NCI-H526 treated with DMSO at 0.1 percent for 48 hours (cell line): Measurements from ENCODE around the gene INTS11.

Experiments
- DNase-seq: peaks from one replicate; lab custom pipeline; 2025; lab: John Stamatoyannopoulos, UW

Gene INTS11

DNA sequence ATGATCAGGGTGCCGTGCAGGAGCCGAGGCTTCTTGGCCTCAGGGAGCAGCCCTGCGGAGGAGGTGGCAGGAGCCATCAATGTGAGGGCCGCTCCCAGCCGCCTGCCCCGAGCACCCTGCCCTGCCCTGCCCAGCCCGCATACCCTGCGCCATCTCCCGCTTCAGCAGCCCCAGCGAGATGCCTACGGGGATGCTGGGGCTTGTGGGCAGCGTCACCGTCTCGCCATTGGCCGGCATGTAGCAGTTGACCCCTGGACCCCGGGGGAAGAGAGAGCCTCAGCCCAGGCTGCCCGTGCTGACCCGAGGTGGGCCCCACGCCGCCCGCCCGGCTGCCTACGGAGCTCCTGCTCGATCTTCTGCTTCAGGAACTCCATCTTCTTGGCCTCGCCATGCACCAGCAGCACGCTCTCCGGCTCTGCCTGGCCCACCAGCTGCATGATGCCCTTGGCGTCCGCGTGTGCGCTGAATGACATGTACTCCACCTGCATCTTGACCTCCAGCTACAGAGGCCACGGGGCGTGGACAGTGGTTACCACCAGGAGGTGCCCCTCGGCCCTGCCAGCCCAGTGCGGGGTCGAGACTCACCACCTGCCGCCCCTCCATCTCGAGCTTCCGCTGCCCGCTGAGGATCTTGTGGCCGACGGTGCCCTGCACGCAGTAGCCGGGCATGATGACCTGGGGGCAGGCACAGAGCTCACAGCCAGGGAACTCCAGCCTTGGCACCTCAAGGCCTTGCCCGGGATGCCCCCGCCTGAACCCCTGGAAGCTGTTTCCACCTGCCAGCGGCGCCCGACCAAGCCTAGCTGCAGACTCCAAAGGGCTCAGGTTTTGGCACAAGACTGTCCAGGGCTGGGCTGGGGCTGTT, 11.8 kb downstream of the INTS11 start:
- DNase-seq: no peak

DNA sequence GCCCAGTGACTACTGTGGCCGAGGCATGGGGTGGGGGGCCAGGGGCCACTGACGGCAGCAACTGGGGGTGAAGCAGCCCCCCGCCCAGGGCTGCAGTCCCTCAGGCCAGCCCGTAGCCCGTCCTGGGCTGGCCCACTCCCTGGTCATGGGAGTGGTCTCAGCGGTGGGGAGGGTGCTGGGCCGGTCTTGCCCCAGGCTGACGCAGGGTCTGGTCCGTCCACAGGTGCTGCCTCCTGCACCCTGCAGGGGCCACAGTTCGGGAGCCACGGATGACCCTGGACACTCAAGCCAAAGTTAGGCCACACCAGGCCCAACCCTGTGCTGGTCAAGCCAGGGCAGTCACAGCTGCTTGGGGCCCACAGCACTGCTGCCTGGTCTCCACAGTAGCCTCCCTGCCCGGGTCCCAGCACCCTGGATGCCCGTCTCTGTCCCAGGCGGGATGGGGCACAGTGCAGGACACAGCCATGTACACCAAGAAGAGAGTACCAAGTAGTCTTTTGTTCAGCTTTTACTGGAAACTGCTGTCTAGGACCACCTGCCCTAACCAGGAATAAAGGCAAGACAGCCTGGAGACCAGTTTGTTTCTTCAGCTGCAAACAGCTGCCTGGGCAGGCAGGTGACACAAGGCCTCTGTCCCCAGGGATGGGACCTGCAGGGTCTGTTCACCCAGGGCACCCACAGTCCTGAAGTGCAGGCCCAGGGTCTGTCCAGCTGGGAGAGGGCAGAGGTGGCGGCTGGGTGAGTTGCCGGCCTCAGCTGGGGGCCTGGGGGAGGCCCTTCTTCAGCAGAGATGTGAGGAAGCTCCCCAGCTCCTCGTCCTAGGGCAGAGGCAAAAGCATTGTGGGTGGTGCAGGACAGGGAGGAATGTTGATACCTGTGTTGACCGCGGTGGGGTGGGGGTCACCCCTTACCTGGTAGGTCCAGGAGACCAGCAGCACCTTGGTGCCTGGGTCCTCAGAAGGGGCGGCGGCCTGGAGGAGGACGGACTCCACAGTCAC, 13.1 kb downstream of the INTS11 start:
- no peak for DNase-seq

DNA sequence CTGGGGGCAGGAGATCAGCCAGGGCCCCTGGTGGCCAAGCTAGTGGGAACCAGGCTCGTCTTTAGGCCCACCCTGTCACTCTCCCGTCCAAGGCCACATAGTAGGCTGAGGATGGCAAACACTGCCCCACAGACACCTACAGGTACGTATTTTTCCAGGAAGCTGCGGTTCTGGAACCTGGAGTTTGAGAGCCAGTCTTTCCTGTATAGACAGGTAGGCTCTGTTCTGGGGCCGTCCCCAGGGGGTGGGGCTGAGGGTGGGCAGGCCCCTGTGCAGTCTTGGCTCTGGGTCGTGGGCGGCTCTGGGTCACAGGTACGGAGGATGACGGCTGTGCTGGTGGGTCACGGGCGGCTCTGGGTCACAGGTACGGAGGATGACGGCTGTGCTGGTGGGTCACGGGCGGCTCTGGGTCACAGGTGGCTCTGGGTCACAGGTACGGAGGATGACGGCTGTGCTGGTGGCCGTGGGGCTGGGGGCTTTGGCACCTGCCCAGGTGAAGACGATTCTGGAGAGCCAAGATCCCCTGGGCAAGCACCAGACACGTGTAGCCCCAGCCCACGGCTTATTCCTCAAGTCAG, 13.9 kb downstream of the INTS11 start:
- DNase-seq: no peak

DNA sequence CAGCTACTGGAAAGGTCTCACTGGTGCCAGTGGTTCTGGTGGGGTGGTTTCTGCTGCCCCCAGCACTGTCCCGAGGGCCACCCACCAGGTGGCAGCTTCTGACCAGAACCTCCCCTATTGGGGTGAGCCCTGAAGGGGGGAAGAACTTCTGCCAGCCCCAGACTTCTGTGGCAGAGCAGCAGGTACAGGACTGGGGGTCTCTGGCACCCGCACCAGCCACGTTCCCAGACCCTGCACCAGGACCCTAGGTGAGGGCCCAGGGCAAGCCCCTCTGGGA, 14.4 kb downstream of the INTS11 start:
- DNase-seq: no peak

DNA sequence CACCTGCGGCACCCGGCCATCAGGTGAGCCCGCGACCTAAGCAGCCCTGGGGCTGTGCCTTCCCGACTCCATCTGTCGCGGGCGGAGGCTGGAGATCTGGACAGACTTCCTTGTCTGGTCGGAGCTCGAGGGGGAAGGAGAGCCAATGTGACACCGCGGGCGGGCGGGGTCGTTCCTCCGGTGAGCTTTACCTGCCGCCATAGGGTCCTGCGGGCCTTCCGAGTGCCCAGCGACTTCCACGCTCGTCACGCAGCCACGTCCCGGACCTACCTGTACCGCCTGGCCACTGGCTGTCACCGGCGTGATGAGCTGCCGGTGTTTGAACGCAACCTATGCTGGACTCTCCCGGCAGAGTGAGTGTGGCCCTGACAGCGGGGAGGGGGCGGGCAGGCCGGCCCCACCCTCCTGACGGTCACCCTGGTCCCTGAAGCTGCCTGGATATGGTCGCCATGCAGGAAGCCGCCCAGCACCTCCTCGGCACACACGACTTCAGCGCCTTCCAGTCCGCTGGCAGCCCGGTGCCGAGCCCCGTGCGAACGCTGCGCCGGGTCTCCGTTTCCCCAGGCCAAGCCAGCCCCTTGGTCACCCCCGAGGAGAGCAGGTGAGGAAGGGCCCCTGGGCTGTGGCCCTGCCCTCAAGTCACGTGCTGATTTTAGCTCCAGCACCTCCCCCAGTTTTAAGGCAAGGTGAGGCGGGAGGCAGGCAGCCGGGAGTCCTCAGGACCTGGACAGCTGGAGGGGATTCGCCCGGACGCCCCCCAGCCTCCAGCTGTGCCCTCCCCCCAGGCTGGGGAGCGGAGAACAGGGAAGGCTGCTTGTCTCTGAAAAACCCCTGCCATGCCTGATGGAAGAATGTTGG, 15.0 kb downstream of the INTS11 start:
- DNase-seq: no peak

DNA sequence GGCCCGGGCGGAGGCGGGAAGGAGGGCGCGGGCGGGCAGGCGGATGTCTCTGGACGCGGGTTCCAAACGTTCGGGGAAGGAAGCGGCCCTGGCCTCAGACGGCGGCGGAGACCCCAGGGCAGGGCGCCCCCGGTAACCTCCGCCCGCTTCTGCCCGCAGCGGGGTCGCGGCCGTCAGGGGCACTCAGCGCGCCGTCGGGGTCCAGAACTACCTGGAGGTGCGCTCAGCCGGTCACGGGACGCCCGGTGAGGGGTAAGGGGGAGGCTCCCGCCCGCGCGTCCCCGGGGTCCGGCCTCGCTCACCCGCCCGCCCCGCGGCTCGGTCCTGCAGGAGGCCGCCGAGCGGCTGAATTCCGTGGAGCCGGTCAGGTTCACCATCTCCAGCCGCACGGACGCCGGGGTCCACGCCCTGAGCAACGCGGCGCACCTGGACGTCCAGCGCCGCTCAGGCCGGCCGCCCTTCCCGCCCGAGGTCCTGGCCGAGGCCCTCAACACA, 15.7 kb downstream of the INTS11 start:
- DNase-seq: no peak

DNA sequence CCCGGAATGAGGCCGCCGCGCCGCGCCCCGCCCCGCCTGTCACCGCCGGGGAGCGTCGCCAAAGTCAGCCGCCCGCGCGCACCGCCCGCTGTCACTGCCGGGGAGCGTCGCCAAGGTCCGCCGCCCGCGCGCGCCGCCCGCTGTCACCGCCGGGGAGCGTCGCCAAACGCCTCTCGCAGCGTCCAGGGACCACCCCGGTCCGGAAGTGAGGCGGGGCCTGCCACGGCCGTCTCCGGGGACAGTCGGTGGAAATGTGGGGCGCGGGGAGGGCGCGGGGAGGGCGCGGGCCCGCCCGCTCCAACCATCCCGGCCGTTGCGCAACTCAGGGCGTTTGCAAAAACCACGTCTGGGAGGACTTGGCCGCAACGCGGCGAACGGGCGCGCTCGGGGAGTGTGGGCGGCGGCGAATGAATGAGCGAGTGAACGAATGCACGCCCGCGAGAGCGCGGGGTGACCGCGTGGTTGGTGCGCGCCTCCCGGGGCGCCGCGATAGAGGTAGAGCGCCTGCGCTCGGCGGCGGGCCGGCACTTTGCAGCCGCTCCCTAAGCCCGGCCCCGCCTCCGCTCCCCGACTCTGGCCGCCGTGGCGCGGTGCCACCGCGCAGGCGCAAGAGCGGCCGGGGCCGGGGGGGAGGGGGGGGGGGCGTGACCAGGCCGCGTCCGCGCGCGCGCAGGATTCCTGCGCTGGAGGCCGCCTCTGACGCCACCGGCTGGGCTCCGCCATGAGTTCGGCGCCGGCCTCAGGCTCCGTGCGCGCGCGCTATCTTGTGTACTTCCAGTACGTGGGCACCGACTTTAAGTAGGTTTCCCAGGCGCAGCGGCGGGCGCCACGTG, 16.3 kb downstream of the INTS11 start, which contains the start of the genes ACAP3 and PUSL1:
TSS of gene ACAP3 (minus strand) at position 8 of the 833 bp plus-strand sequence. CDS start 115 bp downstream, outside the sequence.
TSS of gene PUSL1 (plus strand) at position 675 of the 833 bp plus-strand sequence. CDS start at position 722, 47 bp downstream.
- DNase-seq: peak; percentile 79

DNA sequence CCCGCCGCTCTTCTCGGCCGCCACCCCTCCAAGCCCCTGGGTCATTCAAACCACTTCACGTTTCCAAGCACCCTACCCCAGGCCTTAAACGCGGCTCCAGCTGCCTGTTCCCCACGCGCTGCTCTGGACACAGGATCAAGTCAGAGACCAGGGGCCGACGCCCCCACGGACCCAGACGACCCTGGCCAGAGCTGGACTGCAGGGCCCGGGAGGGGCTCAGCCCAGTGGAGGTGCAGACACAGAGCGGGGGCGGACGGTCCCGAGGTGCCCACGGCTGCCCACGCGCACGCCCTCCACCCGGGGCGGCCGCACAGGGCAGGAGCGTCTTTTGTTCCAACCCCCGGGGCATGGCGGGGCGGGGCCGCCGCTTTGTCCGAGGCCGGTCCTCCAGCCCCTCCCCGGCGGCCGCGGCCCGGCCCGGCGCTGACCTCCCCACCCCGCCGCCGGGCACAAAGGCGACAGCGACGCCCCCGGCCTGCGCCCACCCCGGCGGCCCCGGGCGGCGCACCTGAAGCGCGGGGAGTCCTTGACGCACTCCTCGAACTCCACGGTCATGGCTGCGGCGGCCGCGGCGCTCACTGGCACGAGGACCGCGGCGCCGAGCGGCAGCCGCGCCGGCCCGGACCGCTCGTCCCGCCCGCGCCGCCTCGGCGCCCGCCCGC, 17.1 kb downstream of the INTS11 start:
- no peak for DNase-seq

DNA sequence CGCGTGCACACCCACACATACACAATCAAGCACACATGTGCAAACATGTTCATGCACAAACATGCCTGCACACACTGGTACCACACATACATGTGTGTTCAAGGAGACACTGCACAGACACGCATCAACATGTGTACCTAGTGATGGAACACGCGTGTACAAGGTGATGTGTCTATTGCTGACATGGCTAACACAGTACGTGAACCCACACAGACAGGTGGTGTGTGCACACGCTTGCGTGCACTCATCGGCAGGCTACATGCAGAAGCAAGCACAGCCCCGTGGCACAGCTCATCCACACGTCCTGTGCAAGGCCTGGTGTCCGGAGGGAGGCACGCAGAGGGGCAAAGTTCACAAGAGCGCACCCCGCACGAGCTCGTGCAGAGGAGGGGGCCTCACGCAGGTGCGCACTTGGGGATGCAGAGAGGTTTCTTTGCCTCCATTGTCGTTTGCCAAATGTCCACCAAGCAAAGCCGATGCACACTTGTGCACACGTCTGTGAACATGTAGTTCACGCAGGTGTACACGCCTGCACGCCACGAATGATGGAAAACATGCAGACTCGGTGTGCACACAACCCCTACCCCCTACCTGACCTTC, 17.7 kb downstream of the INTS11 start:
- no peak for DNase-seq

DNA sequence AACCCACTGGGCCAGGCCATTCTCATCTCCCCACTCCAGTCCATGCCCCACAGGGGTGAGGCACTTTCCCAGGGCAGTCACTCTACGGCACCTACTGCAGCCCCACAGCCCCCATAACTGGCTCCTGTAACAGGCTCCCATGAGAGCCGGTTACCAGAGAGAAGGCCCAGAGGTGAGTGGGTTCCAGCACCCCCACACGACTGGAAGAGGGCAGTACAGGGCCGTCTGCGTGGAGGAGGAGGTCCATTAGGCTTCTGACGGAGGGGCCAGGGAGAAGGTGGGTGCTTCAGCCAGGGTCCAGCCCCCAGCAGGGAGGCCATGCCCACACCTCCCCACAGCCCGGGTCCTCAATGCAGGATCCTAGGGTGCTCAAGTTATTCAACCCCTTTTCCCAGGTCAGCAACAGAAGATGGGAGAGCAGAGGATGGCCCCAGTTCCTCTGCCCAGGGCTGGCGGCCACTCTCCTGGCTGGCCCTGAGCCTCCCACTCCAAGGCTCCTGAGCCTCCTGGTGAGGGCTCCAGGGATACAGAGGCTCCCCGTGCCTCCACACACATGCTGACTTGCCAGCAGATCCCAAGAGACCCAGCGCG, 18.3 kb downstream of the INTS11 start:
- no peak for DNase-seq

DNA sequence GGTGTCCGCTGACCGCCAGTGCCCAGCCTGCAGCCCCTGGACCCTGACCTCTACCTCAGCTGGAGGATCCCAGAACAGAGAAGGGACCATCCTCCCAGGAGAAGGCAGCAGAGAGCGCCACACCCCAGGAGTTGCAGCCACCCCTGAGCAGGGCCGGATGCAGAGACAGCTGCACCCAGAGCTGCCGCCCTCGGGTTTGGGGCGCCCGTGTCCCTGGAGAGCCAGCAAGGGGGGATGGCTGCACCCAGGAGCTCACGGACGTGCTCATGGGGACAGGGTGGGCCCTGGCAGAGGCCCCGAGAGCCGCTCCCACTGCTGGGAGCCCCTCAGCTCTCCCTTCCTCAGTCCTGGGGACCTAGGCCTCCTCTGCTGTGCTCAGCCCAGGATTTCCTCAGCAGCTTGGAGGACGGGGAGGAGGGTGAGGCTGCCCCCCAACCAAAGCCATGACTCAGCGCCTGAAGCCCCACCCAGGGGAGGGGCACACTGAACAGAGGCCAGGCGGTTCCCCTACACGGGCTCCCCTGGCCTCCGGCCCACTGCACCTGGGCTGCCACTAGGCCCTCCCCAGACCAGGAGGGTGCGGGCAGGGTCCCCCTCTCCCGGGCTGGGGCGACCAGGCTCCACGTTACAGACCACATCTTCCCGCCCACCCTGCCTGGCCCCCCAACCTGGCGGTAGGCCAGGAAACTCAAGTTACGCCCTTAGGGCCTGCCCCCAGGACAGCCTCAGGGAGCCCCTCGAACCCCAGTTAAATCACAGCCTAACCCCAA, 19.0 kb downstream of the INTS11 start:
- no peak for DNase-seq

DNA sequence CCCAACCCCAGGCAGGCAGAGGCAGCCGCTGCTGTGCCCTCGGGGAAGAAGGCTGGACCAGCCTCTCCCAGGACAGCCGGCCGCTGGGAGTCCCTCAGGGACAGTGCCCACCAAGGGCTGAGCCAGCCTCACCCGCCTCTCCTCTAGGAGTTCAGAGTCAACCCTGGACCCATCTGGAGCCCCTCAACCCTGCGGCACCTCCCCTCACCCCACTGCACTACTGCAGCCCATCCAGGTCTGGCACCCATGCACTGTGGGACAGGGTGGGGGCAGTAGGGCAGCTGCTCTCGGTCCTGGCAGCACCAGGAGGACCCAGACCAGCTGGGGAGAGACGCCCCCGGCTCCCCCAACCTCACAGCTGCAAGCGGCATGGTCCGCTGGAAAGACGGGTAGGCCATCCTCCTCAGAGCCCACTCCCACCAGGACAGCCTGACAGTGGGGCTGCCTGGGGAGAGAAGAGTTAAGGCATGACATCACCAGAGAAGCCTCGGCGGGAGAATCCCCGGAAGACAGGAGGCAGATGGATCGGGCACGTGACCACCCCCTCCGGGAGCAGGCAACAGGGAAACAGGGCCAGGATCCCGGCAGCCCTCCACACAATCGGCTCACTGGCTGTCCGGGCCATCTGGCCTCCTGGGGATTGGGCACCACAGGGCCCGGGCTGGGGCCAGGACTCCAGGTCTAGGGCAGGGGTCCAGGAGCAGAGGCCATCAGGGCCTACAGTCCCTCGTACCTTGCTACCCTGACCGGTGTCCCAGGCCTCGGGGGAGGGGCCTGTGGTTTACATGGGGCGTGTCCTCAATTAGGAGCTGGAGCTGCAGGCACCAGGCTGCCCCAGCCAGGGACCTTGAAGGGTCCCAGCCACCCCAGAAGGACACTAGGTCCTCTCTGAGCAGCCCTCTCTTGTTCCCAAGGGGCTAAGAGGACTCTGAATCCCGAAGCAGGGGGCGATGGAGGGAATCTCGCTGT, 19.8 kb downstream of the INTS11 start:
- peak; percentile 54 for DNase-seq

DNA sequence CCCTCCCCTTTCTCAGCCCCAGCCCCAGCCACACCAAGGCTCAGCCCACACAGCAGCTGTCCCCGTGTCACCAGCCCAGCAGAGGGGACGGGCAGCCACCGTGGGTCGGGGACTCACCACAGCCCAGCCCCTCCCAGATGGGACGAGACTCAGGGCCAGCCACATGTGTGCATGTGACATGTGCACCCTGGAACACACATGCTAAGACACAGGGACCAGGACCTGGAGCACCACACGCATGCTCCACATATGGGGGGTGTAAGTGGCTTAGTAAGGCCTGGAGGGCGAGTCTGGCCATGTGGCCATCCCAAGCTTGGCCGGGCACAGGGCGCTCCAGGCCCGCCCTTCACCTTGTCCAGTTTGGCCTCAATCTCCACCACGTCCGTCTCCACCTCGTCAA, 20.7 kb downstream of the INTS11 start:
- no peak for DNase-seq

DNA sequence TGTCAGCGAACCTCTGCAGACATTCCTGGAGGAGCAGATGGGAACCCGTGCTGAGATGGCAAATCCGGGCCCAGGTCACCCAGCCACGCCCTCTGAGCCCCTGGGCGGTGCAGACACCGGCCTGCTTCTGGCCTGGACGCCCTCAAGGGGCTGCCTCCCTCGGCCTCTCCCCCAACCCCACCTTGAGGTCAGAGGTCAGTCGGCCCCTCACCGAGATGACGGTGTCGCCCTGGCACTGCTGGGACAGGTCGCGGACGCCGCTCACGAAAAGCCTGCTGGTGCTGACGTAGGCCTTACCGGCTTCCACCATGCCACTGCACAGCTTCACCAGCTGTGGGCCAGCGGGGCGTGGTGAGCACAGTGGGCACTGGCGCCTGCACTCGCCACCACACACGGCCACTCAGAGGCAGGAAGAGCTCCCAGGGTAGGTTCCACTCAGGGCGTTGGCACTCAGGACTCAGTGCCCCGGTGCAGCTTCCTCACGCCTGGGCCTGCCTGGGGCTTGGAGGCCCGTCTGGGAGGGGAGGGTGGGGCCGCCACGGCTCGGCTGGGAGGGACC, 21.4 kb downstream of the INTS11 start:
- no peak for DNase-seq

DNA sequence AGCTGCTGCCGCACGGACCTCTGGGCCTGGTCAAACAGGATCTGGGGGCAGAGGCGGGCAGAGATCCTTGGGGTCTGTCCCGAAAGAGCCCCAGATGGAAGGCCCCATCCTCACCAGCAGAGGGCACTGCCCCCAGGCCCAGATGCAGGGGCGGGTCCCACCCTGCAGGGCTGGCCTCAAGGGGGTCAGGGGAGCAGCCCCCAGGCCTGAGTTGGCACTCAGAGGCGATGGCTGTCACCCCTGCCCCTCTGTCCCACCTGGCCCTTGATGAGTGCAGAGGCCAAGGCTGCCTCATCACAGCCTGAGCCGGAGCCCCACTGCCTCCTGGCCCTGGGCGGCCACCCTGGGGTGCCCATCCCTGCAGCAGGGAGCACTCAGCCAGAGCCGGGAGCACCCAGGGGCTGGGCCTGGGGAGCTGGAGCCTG, 22.4 kb downstream of the INTS11 start:
- no peak for DNase-seq

DNA sequence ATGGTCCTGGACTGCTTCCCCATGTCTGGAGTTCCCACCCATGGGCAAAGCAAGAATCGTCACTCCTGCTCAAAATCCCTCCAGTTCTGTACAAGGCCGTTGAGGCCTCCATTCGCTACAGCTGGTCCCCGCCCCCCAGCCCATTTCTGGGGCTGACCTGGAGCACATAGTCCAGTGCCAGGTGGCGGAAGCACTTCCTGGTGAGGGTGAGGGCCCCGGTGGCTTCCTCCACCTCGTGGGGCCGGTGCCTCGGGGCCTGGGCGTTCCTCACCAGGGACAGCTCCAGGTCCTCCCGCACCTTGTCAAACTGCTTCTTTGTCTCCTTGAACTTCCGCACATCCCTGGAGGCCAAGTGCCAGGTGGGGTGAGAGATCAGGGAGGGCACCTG, 24.1 kb downstream of the INTS11 start:
- no peak for DNase-seq
